ENCODE results near the gene MYT1.

DNA sequence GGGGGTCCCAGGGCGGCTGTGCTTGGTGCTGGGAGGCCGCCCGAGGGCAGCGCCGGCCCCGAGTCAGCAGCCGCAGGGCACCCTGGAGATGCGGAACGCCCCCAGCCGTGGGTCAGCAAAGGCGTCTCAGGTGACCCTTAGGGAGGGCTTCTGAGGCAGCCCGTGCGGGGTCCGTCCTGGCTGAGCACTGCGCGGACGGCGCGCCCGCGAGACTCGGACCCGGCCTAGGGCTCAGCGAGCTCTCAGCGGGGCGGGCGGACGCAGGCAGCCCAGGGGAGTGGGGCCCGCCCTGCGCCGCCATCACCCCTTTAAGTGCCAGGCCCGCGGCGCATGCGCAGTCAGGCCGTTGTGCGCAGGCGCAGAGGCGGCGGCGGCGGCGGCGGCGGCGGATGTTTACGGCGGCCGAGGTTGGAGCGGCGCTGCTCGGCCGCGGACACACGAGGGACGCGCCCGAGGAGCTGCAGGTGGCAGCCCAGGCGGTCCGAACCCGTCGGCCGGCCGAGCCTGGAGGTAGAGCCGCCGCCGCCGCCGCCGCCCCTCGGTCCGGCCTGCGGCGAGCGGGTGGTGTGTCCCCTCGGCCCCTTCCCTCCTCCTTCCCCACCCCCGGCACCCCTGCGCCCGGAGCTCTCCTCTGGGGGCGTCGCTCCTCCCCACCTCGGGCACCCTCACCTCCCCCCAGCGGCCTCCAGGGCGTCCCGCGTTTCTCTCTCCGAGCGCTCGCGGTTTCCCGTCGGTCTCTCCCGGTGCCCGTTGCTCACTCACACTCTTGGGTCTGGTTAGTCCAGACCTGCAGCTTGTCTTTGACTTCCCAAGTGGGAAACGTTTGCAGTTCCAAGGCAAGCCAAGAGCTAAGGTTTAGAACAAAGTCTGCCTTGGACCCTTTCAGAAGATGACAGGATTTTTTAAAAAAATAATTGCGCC is 91.4 kb downstream of the MYT1 start, which contains the start of gene PCMTD2:
- TF ChIP-seq POLR2A (IDR thresholded peaks at IDR 0.05; ENCODE audit: low read depth, low read length): no peak
- TF ChIP-seq POLR2AphosphoS5 (IDR thresholded peaks at IDR 0.05; ENCODE audit: low read depth, low read length): no peak
- no peak for TF ChIP-seq TAF1 (IDR thresholded peaks at IDR 0.05; ENCODE audit: low read depth, low read length)
- no peak for TF ChIP-seq POU2F2 (IDR thresholded peaks at IDR 0.05; ENCODE audit: low read depth, low read length)
- no peak for TF ChIP-seq PAX5 (IDR thresholded peaks at IDR 0.05; ENCODE audit: insufficient read depth, low read length, severe bottlenecking)
- no peak for TF ChIP-seq SPI1 (IDR thresholded peaks at IDR 0.05; ENCODE audit: low read depth, low read length)
